ENCODE data around the gene MACO1.
A peak's percentile ranks its signal among the peaks of the same experiment; 100 is the strongest.

The MACO1 gene

GRCh38 chr1:25525361-25525688 lies 94.6 kb downstream of the MACO1 start:
- DNase-seq: no peak

GRCh38 chr1:25526753-25527152 lies 96.1 kb downstream of the MACO1 start:
- DNase-seq: no peak

GRCh38 chr1:25527226-25527846 lies 96.6 kb downstream of the MACO1 start:
- DNase-seq: no peak

- DNase-seq: no peak
These were observed 97.4 kb downstream of the MACO1 start for GRCh38 chr1:25527946-25528595.

GRCh38 chr1:25528881-25529517 lies 98.3 kb downstream of the MACO1 start:
- DNase-seq: no peak

GRCh38 chr1:25529518-25530185 lies 99.0 kb downstream of the MACO1 start:
- no peak for DNase-seq

- no peak for DNase-seq
These were observed 99.7 kb downstream of the MACO1 start for GRCh38 chr1:25530186-25531081.

- DNase-seq: no peak
These were observed 100.4 kb downstream of the MACO1 start for GRCh38 chr1:25531082-25531461.

GRCh38 chr1:25532970-25533369 lies 102.3 kb downstream of the MACO1 start:
- no peak for DNase-seq

- DNase-seq: no peak
These were observed 103.2 kb downstream of the MACO1 start for GRCh38 chr1:25533775-25534409.

GRCh38 chr1:25534410-25534788 lies 103.7 kb downstream of the MACO1 start:
- peak; percentile 82 to 86 for DNase-seq

- DNase-seq: no peak
These were observed 105.4 kb downstream of the MACO1 start for GRCh38 chr1:25536124-25536523.

- DNase-seq: no peak
These were observed 106.6 kb downstream of the MACO1 start for GRCh38 chr1:25537153-25537831.

GRCh38 chr1:25538191-25538767 lies 107.6 kb downstream of the MACO1 start:
- no peak for DNase-seq

GRCh38 chr1:25540750-25541342 lies 110.1 kb downstream of the MACO1 start:
- DNase-seq: peak in 1 of 2 experiments; percentile 42

GRCh38 chr1:25541425-25541824 lies 110.7 kb downstream of the MACO1 start:
- no peak for DNase-seq

GRCh38 chr1:25541889-25542658 lies 111.4 kb downstream of the MACO1 start:
- no peak for DNase-seq

- DNase-seq: no peak
These were observed 112.3 kb downstream of the MACO1 start for GRCh38 chr1:25543005-25543424.

- DNase-seq: peak in 1 of 2 experiments; percentile 22
These were observed 112.9 kb downstream of the MACO1 start, which contains the start of gene LDLRAP1 for GRCh38 chr1:25543425-25544242. TSS of gene LDLRAP1 (plus strand) at chr1:25543606. CDS start at chr1:25543699, 93 bp downstream.

Measured in NCI-H524 (cell line).